WTC11 (cell line): Measurements from ENCODE around the gene RAPGEF3. TPM values are rescaled to one million over a fixed set of nuclear protein-coding genes. Genes with fewer than 3 reads are reported as not detected.
A peak's percentile ranks its signal among the peaks of the same experiment; 100 is the strongest.

Experiments
- ATAC-seq: fragments of 200-7000 bp; cut with Tn5 transposase; 2 replicates; pipeline ENCODE4 v1.10.0; 2021; ENCODE audit warnings: mild to moderate bottlenecking, moderate library complexity
- CTCF ChIA-PET: fragments of 300-600 bp; sonication (Branson Sonifier 250); formaldehyde crosslinking; loops from one replicate; lab custom pipeline; 2021; ENCODE audit warnings: antibody characterized with exemption; lab: Charles Lee
- POLR2A ChIA-PET: fragments of 350-600 bp; sonication (Branson Sonifier 250); formaldehyde crosslinking; loops from one replicate; lab custom pipeline; 2021; ENCODE audit warnings: antibody characterized with exemption; lab: Charles Lee
- DNase-seq: peaks from one replicate; pipeline ENCODE4 v3.0.0; 2021; ENCODE audit warnings: low spot score
- H3K27ac Mint-ChIP-seq: 2 replicates; pipeline ENCODE4 v1.8.0; 2021; ENCODE audit warnings: mixed read lengths
- H3K27me3 Mint-ChIP-seq: 2 replicates; pipeline ENCODE4 v1.8.0; 2021; ENCODE audit warnings: low read depth, mild to moderate bottlenecking, moderate library complexity, mixed read lengths
- H3K36me3 Mint-ChIP-seq: 2 replicates; pipeline ENCODE4 v1.8.0; 2021; ENCODE audit warnings: mixed read lengths
- H3K4me1 Mint-ChIP-seq: 2 replicates; pipeline ENCODE4 v1.8.0; 2022; ENCODE audit warnings: mixed read lengths
- H3K4me3 Mint-ChIP-seq: 2 replicates; pipeline ENCODE4 v1.8.0; 2021; ENCODE audit warnings: mild to moderate bottlenecking, moderate library complexity, mixed read lengths
- H3K9me3 Mint-ChIP-seq: 2 replicates; pipeline ENCODE4 v1.8.0; 2021; ENCODE audit warnings: mixed read lengths
- ATF1 ChIP-seq: sonication (generic); formaldehyde crosslinking; IDR thresholded peaks from 2 replicates; pipeline ENCODE4 v1.8.1; 2023; ENCODE audit warnings: mild to moderate bottlenecking, moderate library complexity, missing genetic modification reagents
- EMX1 ChIP-seq: fragments of 250-450 bp; sonication (Bioruptor Pico); IDR thresholded peaks from 2 replicates; pipeline ENCODE4 v1.8.0; 2021; ENCODE audit warnings: mild to moderate bottlenecking
- ESRRA ChIP-seq: sonication (generic); formaldehyde crosslinking; IDR thresholded peaks from 2 replicates; pipeline ENCODE4 v1.8.1; 2022; ENCODE audit warnings: mild to moderate bottlenecking, missing genetic modification reagents, borderline replicate concordance
- FOXJ3 ChIP-seq: sonication (generic); formaldehyde crosslinking; IDR thresholded peaks from 2 replicates; pipeline ENCODE4 v1.9.0; 2021; ENCODE audit warnings: missing genetic modification reagents, mild to moderate bottlenecking, borderline replicate concordance
- FOXP1 ChIP-seq: sonication (generic); formaldehyde crosslinking; IDR thresholded peaks from 2 replicates; pipeline ENCODE4 v1.8.0; 2022; ENCODE audit warnings: missing genetic modification reagents, mild to moderate bottlenecking, moderate library complexity, borderline replicate concordance
- GABPB1 ChIP-seq: sonication (generic); formaldehyde crosslinking; IDR thresholded peaks from 2 replicates; pipeline ENCODE4 v1.8.1; 2023; ENCODE audit warnings: mild to moderate bottlenecking, missing genetic modification reagents
- OVOL2 ChIP-seq: fragments of 250-450 bp; sonication (Bioruptor Pico); IDR thresholded peaks from 2 replicates; pipeline ENCODE4 v1.9.0; 2021; ENCODE audit warnings: mild to moderate bottlenecking, borderline replicate concordance
- SMAD4 ChIP-seq: sonication (generic); formaldehyde crosslinking; IDR thresholded peaks from 2 replicates; pipeline ENCODE4 v1.8.0; 2022; ENCODE audit warnings: mild to moderate bottlenecking, missing genetic modification reagents
- SOX15 ChIP-seq: fragments of 250-450 bp; sonication (Bioruptor Pico); IDR thresholded peaks from 2 replicates; pipeline ENCODE4 v1.9.0; 2021; ENCODE audit warnings: mild to moderate bottlenecking
- ZBTB21 ChIP-seq: sonication (generic); formaldehyde crosslinking; IDR thresholded peaks from 2 replicates; pipeline ENCODE4 v1.8.1; 2023; ENCODE audit warnings: mild to moderate bottlenecking, missing genetic modification reagents, borderline replicate concordance
- ZNF121 ChIP-seq: sonication (generic); formaldehyde crosslinking; IDR thresholded peaks from 2 replicates; pipeline ENCODE4 v1.8.0; 2023; ENCODE audit warnings: missing genetic modification reagents
- ZNF138 ChIP-seq: sonication (generic); formaldehyde crosslinking; conservative IDR thresholded peaks from 2 replicates; pipeline ENCODE4 v1.8.1; 2022; ENCODE audit warnings: mild to moderate bottlenecking, moderate library complexity, missing genetic modification reagents
- ZNF219 ChIP-seq: sonication (generic); formaldehyde crosslinking; IDR thresholded peaks from 2 replicates; pipeline ENCODE4 v1.8.0; 2023; ENCODE audit warnings: missing genetic modification reagents, mild to moderate bottlenecking, borderline replicate concordance
- ZNF317 ChIP-seq: sonication (generic); formaldehyde crosslinking; IDR thresholded peaks from 2 replicates; pipeline ENCODE4 v1.8.1; 2023; ENCODE audit warnings: low read depth, mild to moderate bottlenecking, moderate library complexity, missing genetic modification reagents, borderline replicate concordance
- ZNF423 ChIP-seq: fragments of 250-450 bp; sonication (Bioruptor Pico); IDR thresholded peaks from 2 replicates; pipeline ENCODE4 v2.1.2; 2022; ENCODE audit warnings: mild to moderate bottlenecking, moderate library complexity
- ZNF425 ChIP-seq: fragments of 250-450 bp; sonication (Bioruptor Pico); conservative IDR thresholded peaks from 2 replicates; pipeline ENCODE4 v1.9.0; 2021; ENCODE audit warnings: mild to moderate bottlenecking
- ZNF512 ChIP-seq: sonication (generic); formaldehyde crosslinking; IDR thresholded peaks from 2 replicates; pipeline ENCODE4 v1.8.1; 2022; ENCODE audit warnings: missing genetic modification reagents, borderline replicate concordance
- ZNF671 ChIP-seq: fragments of 250-450 bp; sonication (Bioruptor Pico); IDR thresholded peaks from 2 replicates; pipeline ENCODE4 v1.8.0; 2021; ENCODE audit warnings: mild to moderate bottlenecking
- total RNA-seq: library from RNA; stranded (reverse); gene quantifications from 3 replicates; pipeline ENCODE4 v1.2.3, GENCODE V29; 2021
- TF ChIP-seq, protein P1 (sequence below): sonication (generic); formaldehyde crosslinking; IDR thresholded peaks from 2 replicates; pipeline ENCODE4 v1.8.0; 2022; ENCODE audit warnings: mild to moderate bottlenecking, missing genetic modification reagents
- TF ChIP-seq, protein P2 (sequence below): sonication (generic); formaldehyde crosslinking; IDR thresholded peaks from 2 replicates; pipeline ENCODE4 v1.8.1; 2022; ENCODE audit warnings: low read depth, missing genetic modification reagents, borderline replicate concordance
- TF ChIP-seq, protein P3 (sequence below): fragments of 250-450 bp; sonication (Bioruptor Pico); IDR thresholded peaks from 2 replicates; pipeline ENCODE4 v1.8.0; 2021; ENCODE audit warnings: mild to moderate bottlenecking

The RAPGEF3 gene
- total RNA-seq, 1 experiment from 2014 or later: 13.3 TPM

DNA sequence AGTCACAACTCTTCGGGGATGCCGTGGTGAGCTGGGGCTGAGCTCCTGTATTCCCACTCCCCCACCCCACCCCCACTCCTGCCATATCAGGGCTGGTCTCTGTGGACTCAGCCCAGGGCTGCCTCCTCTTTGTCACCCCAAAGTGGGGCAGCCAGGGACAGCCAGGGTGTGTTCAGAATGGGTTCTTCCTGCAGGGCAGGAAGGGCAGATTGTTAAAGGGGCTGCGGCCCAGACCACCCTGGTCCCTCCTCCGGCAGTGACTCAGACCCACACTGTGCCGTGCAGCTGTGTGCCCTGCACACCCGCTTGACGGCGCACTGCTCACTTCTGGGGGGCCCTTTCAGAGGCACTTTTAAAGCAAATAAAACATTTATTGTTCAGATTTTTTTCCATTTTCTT, 23.7 kb upstream of the RAPGEF3 start (continued):
- TF ChIP-seq, protein P1, sequence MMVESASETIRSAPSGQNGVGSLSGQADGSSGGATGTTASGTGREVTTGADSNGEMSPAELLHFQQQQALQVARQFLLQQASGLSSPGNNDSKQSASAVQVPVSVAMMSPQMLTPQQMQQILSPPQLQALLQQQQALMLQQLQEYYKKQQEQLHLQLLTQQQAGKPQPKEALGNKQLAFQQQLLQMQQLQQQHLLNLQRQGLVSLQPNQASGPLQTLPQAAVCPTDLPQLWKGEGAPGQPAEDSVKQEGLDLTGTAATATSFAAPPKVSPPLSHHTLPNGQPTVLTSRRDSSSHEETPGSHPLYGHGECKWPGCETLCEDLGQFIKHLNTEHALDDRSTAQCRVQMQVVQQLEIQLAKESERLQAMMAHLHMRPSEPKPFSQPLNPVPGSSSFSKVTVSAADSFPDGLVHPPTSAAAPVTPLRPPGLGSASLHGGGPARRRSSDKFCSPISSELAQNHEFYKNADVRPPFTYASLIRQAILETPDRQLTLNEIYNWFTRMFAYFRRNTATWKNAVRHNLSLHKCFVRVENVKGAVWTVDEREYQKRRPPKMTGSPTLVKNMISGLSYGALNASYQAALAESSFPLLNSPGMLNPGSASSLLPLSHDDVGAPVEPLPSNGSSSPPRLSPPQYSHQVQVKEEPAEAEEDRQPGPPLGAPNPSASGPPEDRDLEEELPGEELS (CRISPR knock-in tag): no peak
- TF ChIP-seq ZNF425 (CRISPR knock-in tag) (no peak), ESRRA (CRISPR knock-in tag) (no peak), OVOL2 (no peak), ZNF121 (CRISPR knock-in tag) (no peak), ZNF512 (CRISPR knock-in tag) (no peak)
- TF ChIP-seq, protein P2, sequence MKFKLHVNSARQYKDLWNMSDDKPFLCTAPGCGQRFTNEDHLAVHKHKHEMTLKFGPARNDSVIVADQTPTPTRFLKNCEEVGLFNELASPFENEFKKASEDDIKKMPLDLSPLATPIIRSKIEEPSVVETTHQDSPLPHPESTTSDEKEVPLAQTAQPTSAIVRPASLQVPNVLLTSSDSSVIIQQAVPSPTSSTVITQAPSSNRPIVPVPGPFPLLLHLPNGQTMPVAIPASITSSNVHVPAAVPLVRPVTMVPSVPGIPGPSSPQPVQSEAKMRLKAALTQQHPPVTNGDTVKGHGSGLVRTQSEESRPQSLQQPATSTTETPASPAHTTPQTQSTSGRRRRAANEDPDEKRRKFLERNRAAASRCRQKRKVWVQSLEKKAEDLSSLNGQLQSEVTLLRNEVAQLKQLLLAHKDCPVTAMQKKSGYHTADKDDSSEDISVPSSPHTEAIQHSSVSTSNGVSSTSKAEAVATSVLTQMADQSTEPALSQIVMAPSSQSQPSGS (CRISPR knock-in tag): no peak

- peaks cover 28% of the 10 kb centered on the region for H3K4me1 Mint-ChIP-seq
- no peaks in the 10 kb centered on the region for H3K9me3 Mint-ChIP-seq
- peaks cover 20% of the 10 kb centered on the region for H3K36me3 Mint-ChIP-seq
- ATAC-seq: no peak
- CTCF ChIA-PET: interaction anchor here (0.9 to 19.3 kb wide), 12 partner anchors 9 to 145 kb away, joined by 3 to 735 read pairs (median 20); partner anchors contain the start of gene RAPGEF3
- no peaks in the 10 kb centered on the region; the same call in none of the 2 replicates for H3K27me3 Mint-ChIP-seq
- POLR2A ChIA-PET: interaction anchor here (1.2 kb wide), 1 partner anchor 69 kb away, joined by 4 read pairs; no protein-coding TSS in a partner anchor
- no peak for TF ChIP-seq ATF1 (CRISPR knock-in tag)
- no peak for TF ChIP-seq OVOL2
- no peak for TF ChIP-seq GABPB1 (CRISPR knock-in tag)
- no peak for TF ChIP-seq SOX15
- TF ChIP-seq ZNF671: no peak
- no peak for TF ChIP-seq FOXJ3
- no peak for TF ChIP-seq ZNF219
- TF ChIP-seq EMX1 (CRISPR knock-in tag): no peak
- no peak for TF ChIP-seq ZNF423 (CRISPR knock-in tag)
- TF ChIP-seq ZNF317 (CRISPR knock-in tag): no peak
- no peak for TF ChIP-seq ZNF138 (CRISPR knock-in tag)
- TF ChIP-seq, protein P3, sequence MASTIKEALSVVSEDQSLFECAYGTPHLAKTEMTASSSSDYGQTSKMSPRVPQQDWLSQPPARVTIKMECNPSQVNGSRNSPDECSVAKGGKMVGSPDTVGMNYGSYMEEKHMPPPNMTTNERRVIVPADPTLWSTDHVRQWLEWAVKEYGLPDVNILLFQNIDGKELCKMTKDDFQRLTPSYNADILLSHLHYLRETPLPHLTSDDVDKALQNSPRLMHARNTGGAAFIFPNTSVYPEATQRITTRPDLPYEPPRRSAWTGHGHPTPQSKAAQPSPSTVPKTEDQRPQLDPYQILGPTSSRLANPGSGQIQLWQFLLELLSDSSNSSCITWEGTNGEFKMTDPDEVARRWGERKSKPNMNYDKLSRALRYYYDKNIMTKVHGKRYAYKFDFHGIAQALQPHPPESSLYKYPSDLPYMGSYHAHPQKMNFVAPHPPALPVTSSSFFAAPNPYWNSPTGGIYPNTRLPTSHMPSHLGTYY (CRISPR knock-in tag): no peak
- TF ChIP-seq FOXP1 (CRISPR knock-in tag): no peak
- TF ChIP-seq ZBTB21: no peak
- no peak for TF ChIP-seq SMAD4 (CRISPR knock-in tag)
- DNase-seq: no peak
- H3K27ac Mint-ChIP-seq: peak overlapping the region; percentile 63; the same call in 1 of the 2 replicates
- no peak overlapping the region for H3K4me3 Mint-ChIP-seq
Measured at GRCh38 chr12:47781479-47782371, 23.0 kb upstream of the RAPGEF3 start.
